Activated naive CD4-positive, alpha-beta T cell treated with anti-CD3 and anti-CD28 coated beads for 36 hours (primary cell): ENCODE results near the gene ARHGEF38. TPM values are rescaled to one million over a fixed set of nuclear protein-coding genes. Genes with fewer than 3 reads are reported as not detected.

ENCODE experiments used
- CTCF ChIA-PET: fragments of 350-600 bp; sonication (Branson Sonifier 250); formaldehyde crosslinking; loops from one replicate; lab custom pipeline; 2021; ENCODE audit warnings: antibody characterized with exemption; lab: Charles Lee
- DNase-seq: peaks from one replicate; pipeline ENCODE4 v3.0.0-alpha.2; 2020
- H3K27ac Mint-ChIP-seq: one replicate; pipeline ENCODE4 v1.8.0; 2021; ENCODE audit warnings: mild to moderate bottlenecking, mixed read lengths
- H3K27me3 Mint-ChIP-seq: one replicate; pipeline ENCODE4 v1.8.0; 2021; ENCODE audit warnings: low read depth, mixed read lengths
- H3K36me3 Mint-ChIP-seq: one replicate; pipeline ENCODE4 v1.8.0; 2021; ENCODE audit warnings: low read depth, mixed read lengths
- H3K4me1 Mint-ChIP-seq: one replicate; pipeline ENCODE4 v1.8.0; 2021; ENCODE audit warnings: low read depth, mixed read lengths
- H3K4me3 Mint-ChIP-seq: one replicate; pipeline ENCODE4 v1.8.0; 2021; ENCODE audit warnings: mild to moderate bottlenecking, moderate library complexity, mixed read lengths
- H3K9me3 Mint-ChIP-seq: one replicate; pipeline ENCODE4 v1.8.0; 2021; ENCODE audit warnings: mixed read lengths
- intact Hi-C: fragments of 100-400 bp; cut with micrococcal nuclease; formaldehyde crosslinking; loops from one replicate; pipeline ENCODE4 v1.15.1; 2023
- total RNA-seq, 2 experiments: library from RNA; stranded (reverse); gene quantifications; one replicate each; pipeline ENCODE4 v1.2.3, GENCODE V29; 2021

Gene ARHGEF38
- total RNA-seq, 2 experiments from 2014 or later: not detected

GRCh38 chr4:105542039-105542438, 10.4 kb upstream of the ARHGEF38 start:
- Mint-ChIP-seq H3K36me3 (no peaks in the 10 kb centered on the region), H3K9me3 (no peaks in the 10 kb centered on the region), H3K27me3 (peaks cover 15% of the 10 kb centered on the region), H3K4me3 (no peak overlapping the region), H3K27ac (no peak overlapping the region), H3K4me1 (no peaks in the 10 kb centered on the region)
- intact Hi-C loops: no loop called here
- CTCF ChIA-PET: no interaction called here
- no peak for DNase-seq

DNA sequence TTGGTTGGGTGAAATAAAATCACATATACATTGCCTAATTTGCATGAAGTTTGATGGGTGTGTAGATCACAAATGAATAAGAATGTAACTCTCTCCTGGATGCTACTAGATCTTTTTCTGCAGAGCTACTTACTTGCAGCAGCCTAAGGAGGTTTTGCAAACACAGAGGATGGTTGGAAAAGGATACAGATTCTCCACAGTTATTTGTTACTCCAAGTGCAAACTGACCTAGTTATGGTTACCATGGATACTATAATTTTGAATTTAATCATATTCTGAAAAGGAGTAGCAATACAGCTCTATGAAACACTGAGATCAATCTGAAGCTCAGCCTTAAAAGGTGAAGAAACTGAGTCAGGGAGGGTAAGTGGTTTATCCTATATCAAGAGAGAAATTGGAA, 9.1 kb upstream of the ARHGEF38 start:
- CTCF ChIA-PET: no interaction called here
- H3K9me3 Mint-ChIP-seq: no peaks in the 10 kb centered on the region
- H3K27ac Mint-ChIP-seq: no peak overlapping the region
- H3K4me3 Mint-ChIP-seq: no peak overlapping the region
- no peaks in the 10 kb centered on the region for H3K36me3 Mint-ChIP-seq
- intact Hi-C loops: no loop called here
- no peaks in the 10 kb centered on the region for H3K4me1 Mint-ChIP-seq
- peaks cover 12% of the 10 kb centered on the region for H3K27me3 Mint-ChIP-seq
- no peak for DNase-seq

GRCh38 chr4:105543881-105544280, 8.5 kb upstream of the ARHGEF38 start:
- CTCF ChIA-PET: no interaction called here

DNA sequence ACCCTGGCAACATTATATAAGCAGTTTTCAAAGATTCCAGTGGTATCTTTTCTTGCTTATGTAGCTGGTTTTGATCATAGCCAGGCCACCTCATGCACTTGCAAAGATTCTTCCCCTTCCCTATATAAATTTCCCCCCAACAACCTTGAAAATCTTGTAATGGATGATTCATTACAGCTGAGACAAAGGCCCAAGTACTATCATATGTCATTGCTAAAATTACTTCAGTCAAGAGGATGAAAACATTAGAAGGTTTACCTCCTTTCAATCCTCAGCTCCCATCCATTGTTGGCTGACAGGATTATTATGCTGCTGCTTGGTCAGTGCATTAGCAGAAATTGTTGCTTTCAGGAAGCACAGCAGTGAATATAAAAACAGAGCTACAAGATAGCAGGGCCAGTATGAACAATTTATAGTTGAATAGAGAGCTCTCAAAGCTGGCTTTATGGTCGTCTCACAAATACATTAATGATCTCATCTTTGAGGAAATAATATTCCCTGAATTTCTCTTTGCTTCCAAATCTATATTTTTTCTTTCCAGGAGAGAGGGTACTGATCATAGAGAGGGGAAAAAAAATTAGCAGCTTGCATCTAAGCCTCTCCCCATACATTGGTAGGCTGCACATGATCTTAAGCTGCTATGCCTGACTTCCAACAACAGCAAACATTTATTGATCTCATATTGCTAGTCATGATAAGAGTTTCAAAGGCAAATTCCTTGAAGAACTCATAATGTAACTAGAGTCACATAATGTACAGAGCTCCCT, 7.7 kb upstream of the ARHGEF38 start:
- Mint-ChIP-seq H3K9me3 (no peaks in the 10 kb centered on the region), H3K4me1 (no peaks in the 10 kb centered on the region), H3K27me3 (peaks cover 12% of the 10 kb centered on the region), H3K4me3 (no peak overlapping the region), H3K36me3 (no peaks in the 10 kb centered on the region), H3K27ac (no peak overlapping the region)
- CTCF ChIA-PET: interaction anchor here (0.7 kb wide), 1 partner anchor 71 kb away, joined by 3 read pairs; the partner anchor contains the start of gene PPA2
- DNase-seq: no peak
- intact Hi-C loops: no loop called here

More at GRCh38 chr4:105543881-105544280, 8.5 kb upstream of the ARHGEF38 start:
- Mint-ChIP-seq H3K36me3 (no peaks in the 10 kb centered on the region), H3K27ac (no peak overlapping the region), H3K27me3 (peaks cover 12% of the 10 kb centered on the region), H3K4me1 (no peaks in the 10 kb centered on the region), H3K9me3 (no peaks in the 10 kb centered on the region), H3K4me3 (no peak overlapping the region)
- intact Hi-C loops: no loop called here
- no peak for DNase-seq

GRCh38 chr4:105546086-105546485, 6.3 kb upstream of the ARHGEF38 start:
- DNase-seq: no peak
- H3K27me3 Mint-ChIP-seq: peaks cover 10% of the 10 kb centered on the region
- H3K36me3 Mint-ChIP-seq: no peaks in the 10 kb centered on the region
- CTCF ChIA-PET: no interaction called here
- no peaks in the 10 kb centered on the region for H3K9me3 Mint-ChIP-seq
- intact Hi-C loops: no loop called here
- no peak overlapping the region for H3K4me3 Mint-ChIP-seq
- H3K4me1 Mint-ChIP-seq: no peaks in the 10 kb centered on the region
- no peak overlapping the region for H3K27ac Mint-ChIP-seq

DNA sequence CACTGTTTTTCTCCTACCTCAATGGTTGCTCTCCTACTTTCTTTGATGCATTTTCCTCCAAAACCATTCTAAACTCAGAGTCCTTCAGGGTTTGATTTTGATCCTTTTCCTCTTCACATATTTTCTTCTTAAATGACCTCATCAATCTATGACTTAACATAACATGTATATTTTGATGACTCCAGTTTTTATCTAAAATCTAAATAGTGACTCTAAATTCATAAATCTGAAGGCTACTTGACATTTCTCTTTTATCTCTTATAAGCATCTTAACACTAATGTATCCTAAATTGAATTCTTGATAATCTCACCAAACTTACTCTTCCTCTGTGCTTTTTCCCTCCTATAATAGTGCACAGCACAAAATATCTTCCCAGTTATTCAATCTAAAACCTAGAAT, 4.7 kb upstream of the ARHGEF38 start:
- Mint-ChIP-seq H3K4me1 (no peaks in the 10 kb centered on the region), H3K9me3 (no peaks in the 10 kb centered on the region), H3K27ac (no peak overlapping the region), H3K27me3 (peaks cover 10% of the 10 kb centered on the region), H3K36me3 (no peaks in the 10 kb centered on the region), H3K4me3 (no peak overlapping the region)
- intact Hi-C loops: no loop called here
- CTCF ChIA-PET: no interaction called here
- DNase-seq: no peak

- H3K27ac Mint-ChIP-seq: no peak overlapping the region
- CTCF ChIA-PET: interaction anchor here (0.6 kb wide), 1 partner anchor 204 kb away, joined by 5 read pairs; no protein-coding TSS in a partner anchor
- no peak for DNase-seq
- H3K4me1 Mint-ChIP-seq: no peaks in the 10 kb centered on the region
- intact Hi-C loops: no loop called here
- no peaks in the 10 kb centered on the region for H3K9me3 Mint-ChIP-seq
- no peak overlapping the region for H3K4me3 Mint-ChIP-seq
- H3K27me3 Mint-ChIP-seq: peaks cover 10% of the 10 kb centered on the region
- H3K36me3 Mint-ChIP-seq: no peaks in the 10 kb centered on the region
Observed at GRCh38 chr4:105548483-105548882, 3.9 kb upstream of the ARHGEF38 start.

GRCh38 chr4:105550641-105551040, 1.8 kb upstream of the ARHGEF38 start:
- intact Hi-C loops: no loop called here
- H3K36me3 Mint-ChIP-seq: no peaks in the 10 kb centered on the region

DNA sequence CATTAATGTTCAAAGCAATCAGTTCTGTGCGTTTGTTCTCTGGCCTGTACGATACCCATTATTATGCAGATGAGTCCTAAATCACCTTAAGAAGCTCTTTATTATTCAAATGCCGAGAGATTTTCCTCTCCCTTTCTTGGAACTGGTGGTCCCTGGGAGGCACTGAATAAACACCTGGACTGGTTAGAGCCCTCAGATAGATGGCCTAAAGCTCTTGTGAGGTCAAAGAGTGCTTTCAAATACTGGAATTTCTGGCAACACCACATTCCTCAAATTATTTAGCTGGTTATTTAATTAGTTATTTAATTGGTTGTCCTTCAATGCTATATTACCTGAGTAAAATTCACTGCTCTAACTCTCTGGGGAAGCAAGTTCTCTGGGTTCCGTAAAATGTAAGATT, 3.0 kb downstream of the ARHGEF38 start:
- no peak overlapping the region for H3K27ac Mint-ChIP-seq
- H3K9me3 Mint-ChIP-seq: no peaks in the 10 kb centered on the region
- no peak overlapping the region for H3K4me3 Mint-ChIP-seq
- intact Hi-C loops: loop anchor here (5.0 kb wide), 1 partner anchor 462 kb away; no protein-coding TSS in a partner anchor
- no peak for DNase-seq
- H3K36me3 Mint-ChIP-seq: no peaks in the 10 kb centered on the region
- CTCF ChIA-PET: no interaction called here
- peaks cover 10% of the 10 kb centered on the region for H3K27me3 Mint-ChIP-seq
- H3K4me1 Mint-ChIP-seq: no peaks in the 10 kb centered on the region

More at GRCh38 chr4:105550641-105551040, 1.8 kb upstream of the ARHGEF38 start:
- Mint-ChIP-seq H3K27ac (no peak overlapping the region), H3K4me3 (no peak overlapping the region), H3K27me3 (peaks cover 6% of the 10 kb centered on the region), H3K9me3 (no peaks in the 10 kb centered on the region), H3K4me1 (no peaks in the 10 kb centered on the region)
- no peak for DNase-seq
- CTCF ChIA-PET: no interaction called here

- CTCF ChIA-PET: no interaction called here
- H3K27me3 Mint-ChIP-seq: peaks cover 10% of the 10 kb centered on the region
- no peaks in the 10 kb centered on the region for H3K9me3 Mint-ChIP-seq
- intact Hi-C loops: loop anchor here (5.0 kb wide), 1 partner anchor 461 kb away; no protein-coding TSS in a partner anchor
- H3K27ac Mint-ChIP-seq: no peak overlapping the region
- H3K36me3 Mint-ChIP-seq: no peaks in the 10 kb centered on the region
- H3K4me3 Mint-ChIP-seq: no peak overlapping the region
- H3K4me1 Mint-ChIP-seq: no peaks in the 10 kb centered on the region
- no peak for DNase-seq
Observed at GRCh38 chr4:105556206-105556605, 3.8 kb downstream of the ARHGEF38 start.

GRCh38 chr4:105558277-105558676, 5.9 kb downstream of the ARHGEF38 start:
- CTCF ChIA-PET: interaction anchor here (0.7 kb wide), 1 partner anchor 504 kb away, joined by 4 read pairs; no protein-coding TSS in a partner anchor
- no peak for DNase-seq
- peaks cover 9% of the 10 kb centered on the region for H3K27me3 Mint-ChIP-seq
- no peak overlapping the region for H3K27ac Mint-ChIP-seq
- H3K4me3 Mint-ChIP-seq: no peak overlapping the region
- no peaks in the 10 kb centered on the region for H3K4me1 Mint-ChIP-seq
- H3K9me3 Mint-ChIP-seq: no peaks in the 10 kb centered on the region
- intact Hi-C loops: loop anchor here (5.0 kb wide), 1 partner anchor 459 kb away; no protein-coding TSS in a partner anchor
- H3K36me3 Mint-ChIP-seq: no peaks in the 10 kb centered on the region

GRCh38 chr4:105560421-105560848, 8.0 kb downstream of the ARHGEF38 start:
- no peak overlapping the region for H3K27ac Mint-ChIP-seq
- H3K36me3 Mint-ChIP-seq: no peaks in the 10 kb centered on the region
- CTCF ChIA-PET: interaction anchor here (0.6 kb wide), 1 partner anchor 20 kb away, joined by 4 read pairs; no protein-coding TSS in a partner anchor
- H3K4me3 Mint-ChIP-seq: no peak overlapping the region
- no peaks in the 10 kb centered on the region for H3K4me1 Mint-ChIP-seq
- no peak for DNase-seq
- intact Hi-C loops: no loop called here
- peaks cover 6% of the 10 kb centered on the region for H3K27me3 Mint-ChIP-seq
- H3K9me3 Mint-ChIP-seq: no peaks in the 10 kb centered on the region

GRCh38 chr4:105563352-105563751, 10.9 kb downstream of the ARHGEF38 start:
- Mint-ChIP-seq H3K27ac (no peak overlapping the region), H3K36me3 (no peaks in the 10 kb centered on the region), H3K4me1 (no peaks in the 10 kb centered on the region), H3K9me3 (no peaks in the 10 kb centered on the region), H3K4me3 (no peak overlapping the region), H3K27me3 (peaks cover 4% of the 10 kb centered on the region)
- DNase-seq: no peak
- intact Hi-C loops: no loop called here
- CTCF ChIA-PET: no interaction called here
